ENCODE results near the gene SUN2.
A peak's percentile ranks its signal among the peaks of the same experiment; 100 is the strongest.

The SUN2 gene

DNA sequence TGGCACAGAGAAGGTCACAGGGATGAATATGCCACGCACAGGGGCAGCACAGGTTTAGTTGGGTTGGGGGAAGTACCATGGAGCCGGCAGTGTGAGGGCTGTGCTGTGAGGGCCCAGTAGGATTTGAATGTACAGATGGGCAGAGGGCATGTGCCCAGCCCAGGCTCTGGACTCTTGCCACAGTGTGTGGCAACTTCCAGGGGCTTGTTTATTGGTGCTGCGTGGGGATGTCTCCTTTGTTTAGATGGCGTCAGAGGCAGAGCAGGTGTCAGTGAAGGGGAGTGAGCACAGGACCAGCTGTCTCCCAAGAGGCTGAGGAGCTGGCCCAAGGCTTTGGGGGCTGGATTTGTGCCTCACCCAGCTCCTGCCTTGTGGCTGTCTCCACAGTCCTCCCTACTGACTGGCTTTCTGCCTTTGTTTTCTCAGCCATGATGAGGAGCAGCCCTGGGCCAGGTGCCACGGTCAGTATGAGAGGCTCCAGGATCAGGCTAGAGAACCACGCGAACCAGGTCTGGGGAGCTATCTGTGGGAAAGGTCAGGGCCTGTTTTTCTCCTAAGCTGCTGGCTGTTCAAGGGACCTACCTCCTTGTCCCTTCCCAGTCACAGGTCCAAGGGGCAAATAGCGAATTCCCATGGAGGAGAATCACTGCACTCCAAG lies 21.9 kb downstream of the SUN2 start:
- no peak for DNase-seq

GRCh38 chr22:38733329-38733723 lies 22.5 kb downstream of the SUN2 start:
- DNase-seq: peak in 2 of 5 experiments; percentile 26 to 60

- no peak for DNase-seq
These were observed 23.5 kb downstream of the SUN2 start for GRCh38 chr22:38732251-38732815.

GRCh38 chr22:38731703-38732161 lies 24.1 kb downstream of the SUN2 start:
- no peak for DNase-seq

DNA sequence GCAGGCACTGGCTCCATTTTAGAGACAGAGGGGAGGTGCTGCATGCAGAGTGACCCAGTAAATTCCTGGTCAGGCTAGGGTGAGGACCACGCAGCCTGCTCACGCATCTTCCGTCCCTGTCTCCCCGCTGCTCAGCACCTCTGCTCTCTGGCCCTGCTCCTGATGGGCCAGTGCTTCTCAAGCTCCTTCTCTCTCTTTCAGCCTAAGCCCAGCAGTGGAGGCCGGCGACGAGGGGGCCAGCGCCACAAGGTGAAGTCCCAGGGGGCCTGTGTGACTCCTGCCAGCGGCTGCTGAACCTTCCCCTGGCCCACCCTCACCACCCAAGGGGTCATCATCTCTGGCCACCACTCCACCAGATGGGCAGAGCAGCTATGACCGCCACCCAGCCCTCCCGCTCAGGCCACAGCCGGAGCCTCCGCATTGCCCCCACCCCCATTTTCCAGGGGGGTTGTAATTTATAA lies 25.4 kb downstream of the SUN2 start:
- DNase-seq: no peak

- no peak for DNase-seq
These were observed 25.9 kb downstream of the SUN2 start for GRCh38 chr22:38729946-38730345.

GRCh38 chr22:38728871-38729796 lies 26.7 kb downstream of the SUN2 start:
- no peak for DNase-seq

- DNase-seq: no peak
These were observed 28.0 kb downstream of the SUN2 start for GRCh38 chr22:38727530-38728451.

DNA sequence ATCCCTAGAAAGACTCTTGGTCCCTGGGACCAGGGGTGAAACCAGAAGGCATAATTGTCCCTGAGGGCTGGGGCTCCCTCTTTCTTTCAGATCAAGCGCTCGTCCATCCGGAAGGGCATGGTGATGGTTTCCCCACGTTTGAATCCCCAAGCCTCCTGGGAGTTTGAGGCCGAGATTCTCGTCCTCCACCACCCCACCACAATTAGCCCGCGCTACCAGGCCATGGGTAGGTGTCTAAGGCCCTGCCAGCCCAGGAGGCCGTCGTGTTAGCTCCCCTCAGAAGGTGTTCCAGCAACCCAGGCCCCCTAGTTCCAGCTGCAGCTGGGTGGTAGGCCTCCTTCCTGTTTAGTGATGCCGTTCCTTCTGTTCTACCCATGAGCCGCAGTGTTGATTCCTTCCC lies 28.7 kb downstream of the SUN2 start:
- no peak for DNase-seq

- no peak for DNase-seq
These were observed 29.7 kb downstream of the SUN2 start for GRCh38 chr22:38725900-38726655.

DNA sequence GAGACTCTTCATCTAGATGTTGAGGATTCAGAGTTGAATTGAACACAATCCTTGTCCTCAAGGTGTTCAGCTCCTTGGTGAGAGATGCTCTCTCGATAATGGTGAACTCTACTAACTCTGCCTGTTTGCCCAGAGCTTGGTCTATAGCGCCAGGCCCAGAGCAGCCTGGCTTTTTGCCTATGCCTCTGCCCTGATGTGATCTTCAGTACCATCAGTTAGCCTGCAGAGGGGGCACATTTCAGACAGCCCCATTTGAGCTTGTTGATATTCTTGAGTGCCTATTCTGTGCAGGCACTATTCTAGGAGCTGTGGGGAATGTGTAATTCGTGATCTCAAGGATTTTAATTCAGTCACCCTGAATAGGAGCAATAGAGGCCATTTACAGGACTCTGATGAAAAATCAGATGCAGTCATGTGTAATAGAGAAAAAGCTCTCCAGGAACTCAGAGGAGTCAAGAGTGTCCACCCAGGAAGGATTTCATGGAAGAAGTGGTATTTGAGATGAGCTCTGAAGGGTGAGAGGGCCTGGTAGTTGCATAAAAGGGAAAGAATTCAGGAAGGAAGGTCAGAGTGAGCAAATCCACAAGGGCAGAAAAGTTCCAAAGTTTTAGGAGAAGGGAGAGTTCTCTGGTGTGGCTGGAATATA lies 30.7 kb downstream of the SUN2 start:
- DNase-seq: peak in 1 of 5 experiments; percentile 65

- DNase-seq: no peak
These were observed 31.6 kb downstream of the SUN2 start for GRCh38 chr22:38724176-38724575.

DNA sequence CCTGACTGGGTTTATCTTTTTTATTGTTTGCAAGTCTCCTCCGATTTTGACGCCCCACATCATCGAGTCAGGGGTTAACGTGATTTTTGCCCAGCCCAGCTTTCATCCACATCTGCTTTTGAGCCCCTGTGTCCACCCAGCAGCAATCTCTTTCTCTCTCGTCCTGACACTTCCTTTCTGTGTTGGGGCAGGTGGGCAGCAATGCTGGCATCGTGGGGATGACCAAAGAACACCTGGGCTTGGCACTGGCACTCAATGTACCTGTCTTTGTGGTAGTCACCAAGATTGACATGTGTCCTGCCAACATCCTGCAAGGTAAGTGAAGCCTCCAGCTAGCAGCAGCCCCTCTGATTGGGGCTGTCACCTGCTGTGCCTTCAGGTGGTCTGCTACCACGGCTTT lies 34.2 kb downstream of the SUN2 start:
- no peak for DNase-seq

DNA sequence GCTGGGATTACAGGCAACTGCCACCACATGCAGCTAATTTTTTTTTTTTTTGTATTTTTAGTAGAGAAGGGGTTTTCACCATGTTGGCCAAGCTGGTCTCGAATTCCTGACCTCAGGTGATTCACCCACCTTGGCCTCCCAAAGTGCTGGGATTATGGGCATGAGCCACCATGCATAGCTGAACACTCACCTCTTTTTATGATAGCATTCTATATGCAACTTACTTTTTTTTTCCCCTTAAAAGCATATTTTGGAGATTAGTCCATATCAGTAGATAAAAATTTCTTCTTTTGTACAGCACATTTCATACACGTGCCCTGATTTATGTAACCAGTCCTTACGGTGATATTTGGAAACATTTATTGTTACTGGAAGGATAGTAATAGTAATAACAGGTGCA lies 35.4 kb downstream of the SUN2 start:
- DNase-seq: no peak

GRCh38 chr22:38719196-38719595 lies 36.6 kb downstream of the SUN2 start:
- DNase-seq: no peak

GRCh38 chr22:38718414-38718813 lies 37.4 kb downstream of the SUN2 start:
- DNase-seq: no peak

DNA sequence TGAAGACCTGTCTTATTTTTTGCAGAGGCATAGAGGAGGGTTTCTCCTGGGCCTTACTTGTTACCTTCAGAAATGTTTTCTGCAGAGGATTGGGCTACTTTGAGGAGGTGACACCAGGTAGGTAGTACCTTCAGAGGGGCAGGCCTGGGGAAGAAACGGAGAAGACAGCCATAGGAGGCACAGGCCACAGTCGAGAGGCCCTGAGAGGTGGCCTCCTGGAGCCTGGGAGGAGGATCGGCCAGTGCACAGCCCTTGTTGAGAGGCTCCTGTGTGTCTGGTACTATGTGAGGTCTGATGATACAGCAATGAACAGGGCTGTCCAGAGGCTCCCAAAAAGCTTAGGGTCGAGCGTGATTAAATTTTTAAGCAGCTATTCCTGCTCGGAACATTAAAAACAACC lies 38.6 kb downstream of the SUN2 start:
- DNase-seq: no peak

DNA sequence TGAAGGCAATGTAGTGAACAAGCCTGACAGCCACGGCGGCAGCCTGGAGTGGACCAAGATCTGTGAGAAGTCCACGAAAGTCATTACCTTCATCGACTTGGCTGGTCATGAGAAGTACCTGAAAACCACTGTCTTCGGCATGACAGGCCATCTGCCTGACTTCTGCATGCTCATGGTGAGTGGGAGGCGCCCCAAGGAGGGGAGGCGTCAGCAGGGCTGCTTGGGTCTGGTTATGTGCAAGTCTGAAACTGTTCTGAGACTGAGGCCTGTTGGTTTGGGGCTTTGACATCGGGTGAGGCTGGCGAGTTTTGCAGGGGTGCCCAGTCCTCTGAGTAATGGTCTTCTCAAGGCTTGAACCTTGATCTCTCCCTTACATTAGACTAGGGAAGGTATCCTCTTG lies 39.0 kb downstream of the SUN2 start:
- DNase-seq: no peak

DNA sequence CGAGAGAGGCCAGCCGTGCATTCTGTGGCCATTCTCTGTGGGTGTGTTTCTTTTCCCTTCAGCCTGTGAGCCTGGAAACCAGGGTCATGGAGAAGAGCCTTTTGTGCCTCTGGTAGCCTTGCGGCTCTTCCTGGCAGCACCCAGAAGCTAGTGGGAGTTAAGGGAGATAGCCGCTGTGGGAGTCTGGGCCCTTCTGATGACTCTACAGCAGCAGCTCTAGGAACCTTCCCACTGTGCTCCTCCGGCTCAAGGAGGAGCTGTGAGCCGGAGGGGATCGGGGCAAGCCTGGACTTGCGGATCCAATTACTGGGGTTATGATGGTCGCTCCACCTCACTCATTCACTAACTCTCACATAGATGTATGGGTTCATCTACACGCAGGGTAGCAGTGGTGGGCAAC lies 39.5 kb downstream of the SUN2 start:
- DNase-seq: no peak

- DNase-seq: no peak
These were observed 39.9 kb downstream of the SUN2 start for GRCh38 chr22:38715852-38716251.

- DNase-seq: no peak
These were observed 40.5 kb downstream of the SUN2 start for GRCh38 chr22:38715176-38715764.

Measured in T-helper 2 cell (primary cell).